Stimulated activated CD4-positive, alpha-beta T cell treated with anti-CD3 and anti-CD28 coated beads, Interleukin-2, amount 100 ng/mL, for 24 hours (primary cell): ENCODE measurements around the gene CMAS.
"Not testable (repeated sequence)": the region's sequence is repeated elsewhere in the genome, so short reads cannot be mapped to it uniquely, and the experiment has no call there.

Experiments used
- DNase-seq, 2 donors: peaks; one replicate each; pipeline ENCODE4 v3.0.0-alpha.2; 2020

Gene CMAS

DNA sequence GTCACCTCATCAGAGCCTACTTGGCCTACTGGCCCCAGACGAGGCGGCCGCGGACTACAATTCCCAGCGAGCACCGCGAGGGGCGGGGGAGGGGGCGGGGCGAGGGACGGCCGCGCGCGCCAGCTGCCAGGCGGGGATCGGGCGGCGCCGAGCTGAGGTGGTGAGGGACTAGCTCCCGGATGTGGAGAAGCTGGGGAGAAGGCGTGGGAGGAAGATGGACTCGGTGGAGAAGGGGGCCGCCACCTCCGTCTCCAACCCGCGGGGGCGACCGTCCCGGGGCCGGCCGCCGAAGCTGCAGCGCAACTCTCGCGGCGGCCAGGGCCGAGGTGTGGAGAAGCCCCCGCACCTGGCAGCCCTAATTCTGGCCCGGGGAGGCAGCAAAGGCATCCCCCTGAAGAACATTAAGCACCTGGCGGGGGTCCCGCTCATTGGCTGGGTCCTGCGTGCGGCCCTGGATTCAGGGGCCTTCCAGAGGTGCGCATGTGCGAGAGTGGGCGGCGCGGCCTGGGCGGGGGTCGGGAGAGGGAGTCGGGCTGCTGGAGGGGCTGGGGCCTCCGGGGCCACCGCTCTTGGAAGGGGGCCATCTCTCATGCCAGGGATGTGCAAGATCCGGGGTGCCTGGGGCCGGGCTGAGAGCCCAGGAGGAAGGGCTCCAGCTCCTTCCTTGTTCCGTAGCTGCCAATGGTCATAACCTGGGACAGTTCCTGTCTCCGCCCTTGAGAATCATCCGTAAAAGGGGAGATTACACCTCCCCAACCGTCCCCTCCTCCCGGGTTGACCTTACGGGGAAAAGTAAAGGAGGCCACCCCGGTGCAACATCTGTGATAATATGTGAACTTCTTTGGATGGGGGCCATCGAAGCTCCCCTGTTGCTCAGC is at the start of gene CMAS:
Gene CMAS, plus strand, starts transcription at position 129 of the 878 bp plus-strand sequence. Its CDS starts 86 bp downstream, at position 215.
- peak; percentile 84 to 86 for DNase-seq

DNA sequence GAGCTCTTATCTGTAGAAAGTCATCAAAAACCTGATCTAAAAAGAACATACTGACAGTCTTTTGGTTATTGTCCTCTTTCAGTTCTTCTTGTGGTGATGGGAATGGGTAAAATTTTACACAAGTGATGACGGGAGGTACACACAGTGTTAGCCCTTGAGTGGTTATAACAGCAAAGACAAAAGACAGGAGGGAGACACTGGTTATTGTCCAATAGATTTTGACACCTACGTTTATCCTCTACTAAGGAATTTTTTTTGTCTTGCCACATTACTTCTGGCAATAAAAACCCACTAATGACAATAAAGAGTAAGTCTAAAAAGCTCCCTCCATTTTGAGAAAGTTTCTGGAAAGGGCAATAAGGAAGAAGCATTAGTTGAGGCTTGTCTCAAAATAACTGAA is 47.7 kb upstream of the CMAS start:
- no peak for DNase-seq

DNA sequence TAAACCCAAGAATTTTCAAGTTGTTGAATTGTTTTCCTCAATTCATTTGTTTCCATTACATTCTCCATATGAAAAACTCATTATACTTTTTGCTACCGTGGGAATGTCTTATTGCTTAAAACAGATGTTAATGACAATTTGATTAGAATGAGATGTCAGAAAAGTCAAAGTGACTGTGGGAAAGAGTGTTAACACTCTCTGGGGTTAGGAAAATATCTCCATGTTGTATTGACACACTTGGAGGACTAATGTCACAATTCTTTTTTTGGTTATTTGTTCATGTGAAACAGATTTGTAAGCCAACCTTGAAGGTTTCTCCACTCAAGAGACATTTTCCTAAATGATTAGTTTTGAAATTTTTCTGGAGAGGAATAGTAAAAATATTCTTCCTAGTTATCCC is 47.2 kb upstream of the CMAS start:
- DNase-seq = no peak

DNA sequence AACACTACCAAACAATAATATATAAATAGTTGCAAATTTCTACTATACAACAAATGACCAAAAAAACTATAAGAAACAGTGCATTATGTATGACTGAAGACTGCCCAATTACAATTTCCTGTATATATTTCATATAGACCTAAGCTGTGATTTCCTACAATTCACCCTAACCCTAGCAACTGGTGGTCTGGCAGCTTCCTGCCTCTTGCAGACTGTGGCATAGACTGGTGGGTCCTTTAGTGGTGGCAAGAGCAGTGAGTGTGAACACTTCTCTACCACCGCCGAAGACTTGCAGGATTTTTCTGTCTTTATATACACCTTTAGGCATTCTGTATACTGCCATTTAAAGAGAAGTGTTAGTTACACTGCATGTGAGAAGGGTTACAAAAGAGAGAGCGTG is 43.6 kb upstream of the CMAS start:
- no peak for DNase-seq

DNA sequence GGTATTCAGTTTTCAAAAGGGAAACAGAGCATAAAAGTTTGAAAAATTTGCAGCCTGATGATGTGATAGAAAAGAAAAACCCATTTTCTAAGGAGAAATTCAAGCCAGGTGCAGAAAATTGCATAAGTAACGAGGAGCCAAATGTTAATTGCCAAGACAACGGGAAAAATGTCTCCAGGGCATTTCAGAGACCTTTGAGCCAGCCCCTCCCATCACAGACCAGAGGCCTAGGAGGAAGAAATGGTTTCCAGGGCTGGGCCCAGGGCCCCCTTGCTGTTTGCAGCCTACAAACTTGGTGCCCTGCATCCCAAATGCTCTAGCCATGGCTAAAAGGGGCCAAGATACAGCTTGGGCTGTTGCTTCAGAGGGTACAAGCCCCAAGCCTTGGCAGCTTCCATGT is 38.2 kb upstream of the CMAS start:
- not testable (repeated sequence) for DNase-seq

DNA sequence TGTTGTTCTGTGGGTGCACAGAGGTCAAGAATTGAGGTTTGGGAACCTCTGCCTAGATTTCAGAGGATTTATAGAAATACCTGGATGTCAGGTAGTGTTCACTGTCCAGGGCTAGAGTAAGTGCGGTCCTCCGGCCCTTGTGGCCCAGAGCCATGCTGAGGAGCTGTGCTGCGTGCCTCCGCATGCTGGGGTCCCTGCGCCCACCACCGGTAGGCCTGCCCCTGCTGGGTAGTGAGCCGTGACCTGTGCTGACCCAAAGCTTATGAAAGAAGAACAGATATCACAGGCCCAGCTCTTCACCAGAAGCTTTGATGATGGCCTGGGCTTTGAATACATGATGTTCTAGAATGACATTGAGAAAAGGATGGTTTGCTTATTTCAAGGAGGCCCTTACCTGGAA is 37.8 kb upstream of the CMAS start:
- no peak for DNase-seq

DNA sequence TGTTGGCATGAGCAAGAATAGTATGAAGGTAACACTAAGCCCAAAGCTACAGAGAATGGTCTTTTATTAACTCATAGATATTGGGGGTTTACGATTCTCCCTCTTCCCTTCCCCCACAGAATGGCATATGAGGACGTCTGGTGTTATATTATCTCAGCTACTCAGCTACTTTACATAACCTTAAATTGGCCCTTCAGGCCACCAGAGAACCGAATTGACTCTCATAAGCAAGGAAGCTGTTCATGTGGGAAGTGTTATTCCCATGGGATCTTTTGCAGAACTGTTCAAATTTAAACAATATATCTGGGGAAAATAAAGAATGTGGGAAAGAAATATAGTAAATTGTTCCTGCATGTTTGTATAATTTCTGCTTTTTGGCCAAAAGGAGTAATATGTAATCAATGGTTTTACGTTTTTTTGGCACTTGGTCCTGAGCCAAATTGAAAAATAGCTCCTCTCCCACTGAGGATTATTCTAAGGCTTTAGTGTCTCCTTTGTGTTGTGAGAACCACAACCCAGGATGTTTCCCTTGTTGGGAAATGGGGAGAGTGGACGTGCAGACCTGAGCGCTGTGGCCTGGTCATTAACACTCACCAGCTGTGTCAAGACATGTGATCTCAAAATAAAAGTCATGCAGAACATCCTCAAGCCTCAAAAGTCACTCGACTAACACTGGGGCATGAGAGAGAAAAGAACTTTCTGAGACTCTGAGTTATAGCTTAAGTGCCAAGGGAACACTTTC is 31.8 kb upstream of the CMAS start:
- DNase-seq = no peak

DNA sequence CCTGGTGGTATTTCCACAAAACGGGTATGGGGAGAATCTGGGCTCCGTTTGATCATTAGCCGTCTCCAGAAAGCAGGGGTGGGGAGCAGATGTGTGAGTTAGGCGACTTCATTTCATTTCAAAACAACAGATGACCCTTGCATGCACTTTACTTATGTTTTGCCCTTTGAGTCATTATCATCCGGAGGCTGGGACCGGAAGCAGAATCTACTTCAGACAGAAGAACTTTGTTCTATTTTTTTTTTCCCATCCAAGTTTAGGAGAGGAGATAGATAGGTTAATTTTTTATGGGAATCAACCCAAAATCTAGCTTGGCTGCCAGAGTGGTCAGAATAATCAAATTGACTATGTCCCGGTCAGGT is 31.3 kb upstream of the CMAS start:
- no peak for DNase-seq

DNA sequence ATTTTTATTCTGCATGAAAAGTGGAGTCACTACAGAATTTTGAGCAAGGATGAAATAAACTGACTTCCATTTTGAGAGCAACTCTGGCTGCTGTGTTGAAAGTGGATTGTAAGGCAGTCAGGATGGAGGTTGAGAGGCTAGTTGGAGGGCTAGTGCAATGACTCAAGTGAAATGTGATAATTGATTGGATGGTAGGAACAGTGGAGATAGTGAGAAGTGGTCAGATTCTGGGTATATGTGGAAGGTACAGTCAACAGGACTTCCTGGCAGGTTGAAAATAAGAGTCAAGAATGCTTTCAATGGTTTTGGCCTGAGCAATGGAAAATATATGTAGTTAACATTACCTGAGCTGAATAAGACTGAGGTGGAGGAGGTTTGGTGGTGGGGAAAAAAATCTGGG is 29.0 kb upstream of the CMAS start:
- no peak for DNase-seq

DNA sequence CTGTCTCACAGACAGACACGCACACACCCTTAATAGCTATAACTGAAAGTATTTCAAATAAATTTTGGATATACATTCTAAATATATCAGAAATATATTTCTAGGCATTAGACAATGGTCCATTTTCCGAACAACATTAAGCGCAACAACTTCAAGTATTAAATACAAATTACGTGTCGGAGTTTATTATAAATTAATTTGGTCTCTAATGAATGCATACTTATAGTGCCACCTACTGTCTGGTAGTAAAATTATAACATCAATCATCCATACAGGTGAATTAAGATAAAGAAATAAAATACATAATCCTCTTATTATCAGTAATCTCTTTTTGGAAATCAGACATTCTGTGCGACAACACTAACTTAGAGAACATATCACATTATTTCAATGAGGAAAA is 27.2 kb upstream of the CMAS start:
- no peak for DNase-seq

DNA sequence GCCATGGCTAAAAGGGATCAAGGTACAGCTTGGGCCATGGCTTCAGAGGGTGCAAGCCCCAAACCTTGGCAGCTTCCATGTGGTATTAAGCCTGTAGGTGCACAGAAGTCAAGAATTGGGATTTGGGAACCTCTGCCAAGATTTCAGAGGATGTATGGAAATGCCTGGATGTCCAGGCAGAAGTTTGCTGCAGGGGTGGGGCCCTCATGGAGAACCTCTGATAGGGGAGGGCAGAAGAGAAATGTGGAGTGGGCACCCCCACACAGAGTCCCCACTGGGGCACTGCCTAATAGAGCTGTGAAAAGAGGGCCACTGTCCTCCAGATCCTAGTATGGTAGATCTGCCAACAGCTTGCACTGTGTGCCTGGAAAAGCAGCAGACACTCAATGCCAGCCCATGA is 22.5 kb upstream of the CMAS start:
- DNase-seq = not testable (repeated sequence)

DNA sequence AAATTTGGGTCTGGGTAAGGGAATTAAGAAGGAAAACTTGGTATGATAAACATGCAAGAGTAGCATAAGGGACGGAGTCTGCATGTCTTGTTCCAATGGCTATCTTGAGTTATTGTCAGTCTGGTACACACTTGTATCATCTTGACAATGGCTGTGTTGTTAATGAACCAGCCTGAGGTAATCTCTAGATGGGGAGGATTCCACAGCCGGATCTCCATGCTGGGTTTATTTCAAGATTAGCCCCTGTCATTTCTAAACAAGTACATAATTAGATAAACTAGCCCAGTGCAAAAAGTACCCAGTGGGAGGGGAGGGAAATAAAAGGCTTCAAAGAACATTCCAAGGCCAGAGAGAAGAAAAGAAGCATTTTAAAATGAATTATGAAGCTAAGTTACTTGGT is 16.5 kb upstream of the CMAS start:
- DNase-seq = no peak

DNA sequence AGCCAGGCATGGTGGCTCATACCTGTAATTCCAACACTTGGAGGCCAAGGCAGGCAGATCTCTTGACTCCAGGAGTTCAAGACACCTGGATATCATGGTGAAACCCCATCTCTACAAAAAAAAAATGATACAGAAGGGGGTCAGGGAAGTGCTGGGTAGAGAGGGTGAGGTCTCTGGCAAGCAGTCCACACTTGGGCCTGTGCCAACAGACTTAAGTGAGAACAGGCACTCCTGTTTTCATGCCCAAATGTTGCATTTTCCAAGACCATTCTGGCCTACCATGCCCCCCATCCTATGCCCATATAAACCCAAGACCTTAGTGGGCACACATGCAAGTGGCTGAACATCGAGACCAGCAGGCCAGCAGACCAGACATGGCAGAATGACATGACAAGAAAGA is 16.0 kb upstream of the CMAS start:
- no peak for DNase-seq

DNA sequence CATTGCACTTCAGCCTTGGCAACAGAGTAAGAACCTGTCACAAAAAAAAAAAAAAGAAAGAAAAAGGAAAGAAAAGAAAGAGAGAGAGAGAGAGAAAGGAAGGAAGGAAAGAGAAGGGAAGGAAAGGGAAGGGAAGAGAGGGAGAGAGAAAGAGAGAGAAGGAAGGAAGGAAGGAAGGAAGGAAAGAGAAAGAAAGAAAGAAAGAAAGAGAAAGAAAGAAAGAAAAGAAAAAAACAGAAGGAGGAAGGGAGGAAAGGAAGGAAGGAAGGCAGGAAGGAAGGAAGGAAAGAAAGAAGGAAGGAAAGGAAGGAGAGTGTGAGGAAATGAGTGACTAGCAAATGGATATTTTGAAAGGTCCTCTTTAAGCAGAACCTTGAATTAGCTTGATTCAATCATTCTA is 13.3 kb upstream of the CMAS start:
- DNase-seq = no peak

DNA sequence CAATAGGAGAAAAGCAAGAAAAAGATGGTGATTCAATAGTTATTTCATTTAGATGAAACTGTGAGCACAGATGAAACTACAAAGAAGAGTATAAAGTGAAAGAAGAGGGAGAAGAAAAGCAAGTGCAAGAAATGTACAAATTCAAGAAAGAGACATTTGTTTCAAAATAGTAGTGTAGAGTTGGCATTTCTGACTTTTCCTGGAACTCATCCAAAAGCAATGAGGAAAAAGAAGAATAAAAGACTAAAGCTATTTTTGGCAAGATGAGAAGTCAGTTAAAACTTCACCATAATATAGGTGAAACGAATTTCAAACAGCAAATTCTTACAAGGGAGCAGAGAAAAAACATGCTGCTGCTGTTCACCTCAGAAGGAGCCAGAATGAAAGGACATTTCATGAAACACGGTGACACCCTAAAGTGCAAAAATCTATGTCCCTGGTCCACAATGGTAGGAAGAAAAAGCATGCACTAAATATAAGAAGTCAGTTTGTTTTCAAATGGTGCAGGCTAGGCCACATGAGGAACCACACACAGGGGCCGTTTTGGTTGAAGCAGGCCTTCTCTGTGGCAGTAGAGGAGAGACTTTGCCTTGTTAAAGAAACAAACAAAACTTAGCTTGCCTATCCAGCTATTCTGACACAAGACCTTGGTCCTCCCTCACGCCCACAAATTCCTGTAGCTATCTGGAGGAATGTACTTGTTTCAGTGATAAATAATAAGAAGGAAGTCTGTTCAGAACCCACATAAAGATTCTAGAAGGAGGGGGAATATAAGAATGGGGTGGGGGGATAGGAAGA is 11.1 kb upstream of the CMAS start:
- no peak for DNase-seq

DNA sequence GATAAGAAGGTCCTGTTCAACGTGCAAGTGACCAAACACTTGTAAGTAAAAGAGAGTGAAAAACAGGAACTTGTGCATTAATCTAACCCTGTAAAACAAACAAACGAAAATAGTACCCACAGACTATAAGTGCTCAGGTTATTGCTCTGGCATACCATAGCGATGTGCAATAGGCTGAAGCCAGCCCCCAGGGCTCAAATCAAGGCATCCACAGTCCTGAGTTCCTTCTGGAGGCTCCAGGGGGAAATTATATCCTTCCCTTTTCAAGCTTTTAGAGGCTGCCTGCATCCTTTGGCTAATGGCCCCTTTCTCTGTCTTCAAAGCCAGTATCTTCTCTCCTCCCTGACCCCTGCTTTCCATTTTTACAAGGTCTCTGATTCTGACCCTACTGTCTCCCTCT is 8.1 kb upstream of the CMAS start:
- no peak for DNase-seq

DNA sequence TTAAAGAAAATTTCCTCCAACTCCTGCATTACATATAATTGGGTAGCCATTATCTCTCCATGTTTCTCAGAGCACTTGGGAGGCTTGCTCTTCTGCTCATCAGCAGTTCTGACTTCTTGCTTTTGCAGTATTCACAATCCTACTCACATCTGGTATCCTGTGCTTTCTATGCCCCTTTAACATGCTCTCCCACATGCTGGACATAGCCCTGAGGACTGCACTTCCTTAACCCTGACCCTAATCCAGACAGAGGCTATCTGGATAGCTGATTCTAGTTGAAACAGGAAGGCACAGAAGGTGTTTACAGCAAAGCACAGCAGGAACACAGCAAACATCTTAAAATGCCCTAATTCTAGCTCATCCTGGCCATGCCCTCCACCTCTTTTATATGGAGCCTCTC is 7.3 kb upstream of the CMAS start:
- no peak for DNase-seq

DNA sequence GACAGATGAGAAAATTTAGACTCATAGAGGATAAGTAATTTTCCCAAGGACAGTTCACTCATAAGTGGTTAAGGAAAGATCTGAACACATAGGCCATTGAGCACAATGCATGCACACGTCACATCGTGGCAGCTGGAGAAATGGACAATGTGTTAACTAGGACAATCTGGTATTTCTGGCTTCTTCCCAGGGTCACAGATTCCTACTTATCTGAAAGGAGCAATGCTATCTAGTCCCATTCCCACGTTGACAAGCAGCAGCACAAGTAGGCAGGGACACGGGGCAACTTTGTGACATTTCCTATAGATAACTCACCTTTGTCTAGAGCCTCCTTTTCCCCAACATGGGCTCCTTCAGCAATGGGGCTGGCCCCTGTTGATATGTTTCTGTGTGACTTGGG is 6.7 kb upstream of the CMAS start:
- no peak for DNase-seq

DNA sequence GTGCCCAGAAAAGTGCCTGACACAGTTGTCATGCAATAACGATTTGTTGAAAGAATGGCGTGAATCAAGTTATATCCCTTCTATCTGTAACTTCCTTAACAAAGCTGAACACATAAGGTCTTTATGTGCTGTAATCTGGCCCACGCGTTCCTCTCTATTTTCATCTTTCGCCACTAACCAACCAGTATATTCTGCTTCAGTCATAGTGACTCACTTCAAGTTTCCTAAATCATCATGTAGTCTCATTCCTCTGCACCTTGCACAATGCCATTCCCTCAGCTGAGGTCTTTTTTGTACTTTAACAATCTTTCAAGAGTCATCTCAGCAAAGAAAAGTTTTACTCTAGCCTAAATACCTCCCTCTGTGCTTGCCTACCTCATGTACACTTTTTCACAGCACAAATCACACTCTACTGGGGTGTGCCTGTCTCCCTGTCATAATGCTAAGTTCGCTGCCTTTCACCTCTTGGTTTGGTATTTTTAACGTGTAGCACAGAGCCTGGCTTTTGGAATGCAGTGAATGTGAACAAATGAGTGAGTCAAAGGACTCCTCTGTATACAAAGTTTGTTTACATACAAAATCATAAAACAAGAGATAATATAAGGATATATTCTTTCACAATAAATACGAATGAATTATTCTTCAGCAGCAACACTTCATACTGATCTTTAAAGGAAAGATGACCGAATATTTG is 2.9 kb upstream of the CMAS start:
- DNase-seq = no peak

DNA sequence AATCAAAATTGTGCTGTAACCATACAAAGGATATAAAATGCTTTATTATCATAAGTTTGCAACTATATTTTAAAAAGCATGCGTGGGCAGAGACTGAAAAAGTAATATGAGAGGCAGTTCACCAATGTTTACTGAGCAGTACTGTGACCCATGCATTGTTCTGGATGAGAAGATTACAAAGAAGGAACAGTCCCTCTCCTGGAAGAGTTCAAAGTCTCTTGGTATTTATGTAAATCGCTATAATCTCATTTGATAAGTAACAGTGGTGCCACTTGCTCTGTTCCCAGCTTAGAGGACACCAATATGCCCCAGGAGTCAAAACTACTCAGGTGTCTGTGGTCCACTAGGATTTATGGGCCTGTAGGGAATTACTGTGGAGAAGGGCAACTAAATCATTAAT is 2.1 kb upstream of the CMAS start:
- no peak for DNase-seq

DNA sequence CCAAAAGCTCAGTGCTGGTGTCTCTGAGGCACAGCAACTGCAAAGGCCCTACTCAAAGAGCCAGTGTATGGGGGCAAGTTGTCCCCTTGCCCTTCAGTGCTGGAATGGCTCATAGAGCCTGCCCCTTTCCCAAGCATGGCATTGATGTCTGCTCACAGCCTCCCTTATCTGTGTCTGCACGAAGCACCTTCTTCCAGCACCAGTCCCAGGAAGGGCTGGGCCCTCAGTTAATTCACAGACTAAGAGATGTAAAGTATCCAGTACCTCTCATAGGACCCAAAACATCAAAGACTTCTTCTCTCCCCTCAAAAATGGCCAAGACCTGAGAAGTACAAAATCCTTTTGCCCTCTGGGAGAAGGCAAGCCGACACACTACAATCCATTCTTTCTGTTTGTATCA is 1.6 kb upstream of the CMAS start:
- no peak for DNase-seq

DNA sequence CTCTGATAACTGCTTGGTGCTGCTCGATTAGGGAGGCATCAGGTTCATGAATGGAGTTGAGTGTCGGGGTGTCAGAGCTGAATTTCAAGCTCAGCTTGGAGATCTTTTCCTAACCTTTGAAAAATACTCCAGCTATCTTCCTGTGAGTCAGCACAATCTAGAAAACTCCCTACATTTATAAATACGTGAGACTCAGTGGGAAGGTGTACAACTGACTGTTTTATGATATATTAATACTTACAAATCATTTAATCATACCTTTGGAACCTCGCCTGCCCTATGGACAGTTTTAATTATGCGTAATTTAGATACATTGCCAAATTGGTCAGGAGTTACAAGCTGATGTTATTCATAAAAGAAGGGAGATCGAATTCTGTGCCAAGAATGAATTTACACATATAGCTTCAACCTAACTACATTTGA is 961 bp downstream of the CMAS start:
- DNase-seq = no peak

DNA sequence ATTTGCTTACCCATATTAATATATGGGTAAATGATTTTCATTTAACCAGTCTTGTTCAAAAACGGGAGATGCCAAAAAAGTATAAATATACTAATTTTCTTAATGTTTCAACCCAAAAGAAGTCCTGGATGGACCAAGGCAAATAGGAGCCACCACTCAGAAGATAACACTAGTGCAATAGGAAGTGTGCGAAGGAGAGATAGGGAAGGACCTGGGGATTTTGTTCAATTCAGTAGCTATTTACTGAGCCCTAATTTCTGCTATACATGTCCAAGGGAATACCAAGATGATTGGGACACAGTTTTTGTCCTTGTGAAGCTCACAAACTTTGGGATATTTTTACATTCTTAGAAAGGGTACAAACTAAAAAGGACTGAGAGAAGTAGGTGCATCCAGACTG is 1.5 kb downstream of the CMAS start:
- DNase-seq = no peak
